ENCODE measurements around the gene NRIP1.
"Not testable (repeated sequence)": the region's sequence is repeated elsewhere in the genome, so short reads cannot be mapped to it uniquely, and the experiment has no call there.

Gene NRIP1

DNA sequence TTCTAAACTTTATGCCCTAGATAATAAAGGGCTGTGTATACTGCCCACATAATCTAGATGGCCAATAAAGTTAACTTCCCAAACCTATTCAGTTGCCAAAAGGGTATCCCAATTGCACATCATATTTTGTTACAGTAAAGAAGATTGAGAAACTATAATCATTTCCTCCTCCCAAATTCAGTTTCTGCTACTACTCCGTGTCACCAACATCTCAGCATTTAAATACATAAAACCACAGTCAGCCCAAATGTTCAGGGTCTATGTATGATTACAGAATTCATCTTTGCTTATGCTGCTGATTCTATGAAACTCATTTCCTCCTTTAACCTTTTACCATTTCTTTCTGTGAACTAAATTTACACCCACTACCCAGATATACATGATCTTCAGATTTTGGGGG is 28.6 kb downstream of the NRIP1 start:
- no peak for DNase-seq

DNA sequence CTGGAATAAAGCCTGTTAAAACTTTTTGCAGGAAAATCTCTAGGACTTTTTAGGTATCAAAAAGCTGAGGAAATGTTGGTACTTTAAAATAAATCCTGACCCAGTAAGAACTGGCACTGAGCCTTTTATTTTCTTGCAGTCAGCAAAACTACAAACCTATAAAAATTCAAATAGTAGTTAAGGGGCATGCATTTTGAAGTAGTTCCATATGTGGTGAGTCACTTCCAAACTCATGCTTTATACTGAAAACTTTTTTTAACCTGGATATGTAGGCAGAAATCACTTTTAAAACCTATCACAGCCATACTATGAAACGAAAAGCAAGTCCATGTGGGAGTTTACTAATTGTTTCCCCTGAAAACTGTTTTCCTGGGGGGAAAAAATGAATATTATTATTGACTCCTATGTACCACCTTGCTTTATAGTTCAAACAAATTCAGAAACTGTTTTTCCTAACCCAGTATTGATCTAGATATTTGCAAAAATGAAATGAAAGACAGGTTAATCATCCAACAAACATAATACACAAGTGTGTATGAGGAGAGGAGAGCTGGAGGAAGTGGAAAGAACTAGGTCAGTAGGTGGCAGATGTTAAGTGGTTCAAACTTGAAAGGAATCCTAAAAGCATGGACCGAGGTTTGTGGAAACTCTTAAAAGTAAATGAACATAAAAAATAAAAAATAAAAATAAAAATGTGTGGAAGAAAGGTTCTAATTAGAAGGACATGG is 30.5 kb downstream of the NRIP1 start:
- no peak for DNase-seq

DNA sequence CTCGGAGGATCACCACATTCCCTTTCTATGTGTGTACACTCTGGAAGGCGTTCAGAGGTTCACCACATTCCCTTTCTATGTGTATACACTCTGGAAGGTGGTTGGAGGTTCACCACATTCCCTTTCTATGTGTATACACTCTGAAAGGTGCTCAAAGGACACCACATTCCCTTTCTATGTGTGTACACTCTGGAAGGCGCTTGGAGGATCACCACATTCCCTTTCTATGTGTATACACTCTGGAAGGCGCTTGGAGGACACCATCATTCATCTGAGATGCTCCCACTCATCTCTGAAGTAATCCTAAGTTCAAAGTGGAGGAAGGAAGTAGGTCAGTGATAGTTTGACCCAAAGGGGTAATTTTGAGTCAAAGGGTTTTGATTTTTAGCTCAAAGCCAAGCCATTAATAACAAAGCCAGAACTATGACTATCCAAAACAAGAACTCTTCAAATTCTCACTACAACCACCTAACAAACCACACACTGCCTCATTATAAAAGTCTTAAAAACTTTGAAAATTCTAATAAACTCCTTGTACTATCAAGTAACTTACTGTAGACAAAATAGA is 32.9 kb downstream of the NRIP1 start:
- no peak for DNase-seq

DNA sequence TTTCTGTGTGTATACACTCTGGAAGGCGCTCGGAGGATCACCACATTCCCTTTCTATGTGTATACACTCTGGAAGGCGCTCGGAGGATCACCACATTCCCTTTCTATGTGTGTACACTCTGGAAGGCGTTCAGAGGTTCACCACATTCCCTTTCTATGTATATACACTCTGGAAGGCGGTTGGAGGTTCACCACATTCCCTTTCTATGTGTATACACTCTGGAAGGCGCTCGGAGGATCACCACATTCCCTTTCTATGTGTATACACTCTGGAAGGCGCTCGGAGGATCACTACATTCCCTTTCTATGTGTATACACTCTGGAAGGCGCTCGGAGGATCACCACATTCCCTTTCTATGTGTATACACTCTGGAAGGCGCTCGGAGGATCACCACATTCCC is 33.4 kb downstream of the NRIP1 start:
- DNase-seq: not testable (repeated sequence)

DNA sequence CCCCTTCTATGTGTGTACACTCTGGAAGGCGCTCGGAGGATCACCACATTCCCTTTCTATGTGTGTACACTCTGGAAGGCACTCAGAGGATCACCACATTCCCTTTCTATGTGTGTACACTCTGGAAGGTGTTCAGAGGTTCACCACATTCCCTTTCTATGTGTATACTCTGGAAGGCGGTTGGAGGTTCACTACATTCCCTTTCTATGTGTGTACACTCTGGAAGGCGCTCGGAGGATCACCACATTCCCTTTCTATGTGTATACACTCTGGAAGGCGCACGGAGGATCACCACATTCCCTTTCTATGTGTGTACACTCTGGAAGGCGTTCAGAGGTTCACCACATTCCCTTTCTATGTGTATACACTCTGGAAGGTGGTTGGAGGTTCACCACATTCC is 33.9 kb downstream of the NRIP1 start:
- not testable (repeated sequence) for DNase-seq

DNA sequence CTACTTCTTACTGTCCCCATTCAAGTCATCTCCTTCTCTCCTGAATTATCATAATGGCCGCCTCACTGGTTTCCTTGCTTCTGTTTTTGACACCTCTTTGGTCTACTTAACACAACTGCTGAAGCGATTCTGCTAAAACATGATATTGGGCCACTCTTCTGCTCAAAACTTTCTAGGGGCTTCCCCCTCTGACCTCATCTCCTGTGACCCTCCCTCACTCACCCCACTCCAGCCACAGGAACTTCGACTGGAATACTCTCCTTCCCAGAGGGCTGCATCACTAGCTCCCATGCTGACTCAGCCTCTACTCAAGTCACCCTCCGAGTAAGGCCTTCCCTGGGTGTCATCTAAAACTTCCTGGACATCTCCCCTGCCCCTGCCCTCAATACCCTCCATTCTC is 35.7 kb downstream of the NRIP1 start:
- DNase-seq: no peak

DNA sequence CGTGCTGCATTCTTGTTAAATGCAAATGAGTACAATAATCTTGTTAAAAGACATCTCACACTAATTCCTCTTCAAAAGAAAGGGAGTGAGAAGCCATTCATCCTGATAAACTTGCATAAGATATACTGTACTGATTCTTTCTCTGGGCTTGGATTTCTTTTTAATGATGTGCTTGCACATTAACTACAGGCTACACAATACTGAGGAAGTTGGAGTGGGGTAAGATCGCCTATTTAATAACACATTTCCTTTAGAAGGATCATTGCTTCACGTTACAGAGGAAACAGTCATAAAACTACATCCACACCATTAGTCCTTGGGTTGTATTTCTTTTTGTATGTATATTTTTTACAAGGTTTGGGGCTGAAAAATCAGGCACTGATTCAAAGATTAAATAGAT is 36.6 kb downstream of the NRIP1 start:
- DNase-seq: no peak

DNA sequence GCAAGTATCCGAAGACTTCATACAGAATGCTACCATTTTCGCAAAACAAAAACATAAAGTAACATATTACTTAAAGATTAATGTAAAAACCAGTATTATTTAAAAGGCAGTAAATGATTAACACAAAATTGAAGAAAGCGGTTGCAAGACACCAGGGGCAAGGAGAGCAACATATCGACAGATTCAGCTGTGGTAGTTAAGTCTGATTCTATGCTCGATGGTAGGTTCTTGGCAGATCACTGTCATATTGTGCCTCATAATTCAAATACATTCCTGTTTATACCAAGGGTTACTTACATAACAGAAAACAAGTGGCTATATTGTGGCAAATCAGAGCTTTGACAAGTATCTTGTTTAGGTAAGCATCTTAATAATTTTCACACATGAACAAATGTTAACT is 37.7 kb downstream of the NRIP1 start:
- DNase-seq: no peak

DNA sequence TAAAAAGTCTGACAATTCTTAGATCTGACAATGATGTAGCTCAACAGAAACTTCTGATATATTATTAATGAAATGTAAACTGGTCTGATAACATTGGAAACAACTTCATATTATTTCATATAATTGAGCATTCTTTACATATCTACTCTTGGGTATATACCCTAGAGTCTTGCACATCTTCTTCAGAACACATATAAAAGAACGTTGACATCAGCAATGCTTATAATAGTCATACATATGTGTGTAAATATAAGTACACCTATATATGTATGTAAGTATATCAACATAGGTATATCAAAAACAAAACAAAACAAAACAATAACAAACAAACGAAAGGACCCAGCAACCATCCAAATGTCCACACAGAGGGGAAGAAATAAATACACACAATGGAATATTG is 38.4 kb downstream of the NRIP1 start:
- no peak for DNase-seq

DNA sequence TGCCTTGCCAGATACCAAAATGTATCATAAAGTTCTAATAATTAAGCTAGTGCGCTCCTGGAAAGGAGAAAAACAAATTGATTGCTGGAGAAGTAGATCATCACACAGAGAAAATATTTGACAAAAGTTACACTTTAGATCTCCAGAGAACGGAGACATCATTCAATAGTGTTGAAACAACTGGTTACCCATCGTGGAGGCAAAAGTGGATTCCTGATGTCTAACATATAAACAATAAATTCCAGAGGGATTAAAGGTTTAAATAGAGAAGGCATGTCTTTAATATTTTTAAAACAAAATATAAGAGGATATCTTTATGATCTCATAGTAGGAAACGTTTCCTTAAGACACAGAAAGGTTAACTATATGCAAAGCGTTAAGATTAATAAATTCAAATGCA is 41.0 kb downstream of the NRIP1 start:
- no peak for DNase-seq

DNA sequence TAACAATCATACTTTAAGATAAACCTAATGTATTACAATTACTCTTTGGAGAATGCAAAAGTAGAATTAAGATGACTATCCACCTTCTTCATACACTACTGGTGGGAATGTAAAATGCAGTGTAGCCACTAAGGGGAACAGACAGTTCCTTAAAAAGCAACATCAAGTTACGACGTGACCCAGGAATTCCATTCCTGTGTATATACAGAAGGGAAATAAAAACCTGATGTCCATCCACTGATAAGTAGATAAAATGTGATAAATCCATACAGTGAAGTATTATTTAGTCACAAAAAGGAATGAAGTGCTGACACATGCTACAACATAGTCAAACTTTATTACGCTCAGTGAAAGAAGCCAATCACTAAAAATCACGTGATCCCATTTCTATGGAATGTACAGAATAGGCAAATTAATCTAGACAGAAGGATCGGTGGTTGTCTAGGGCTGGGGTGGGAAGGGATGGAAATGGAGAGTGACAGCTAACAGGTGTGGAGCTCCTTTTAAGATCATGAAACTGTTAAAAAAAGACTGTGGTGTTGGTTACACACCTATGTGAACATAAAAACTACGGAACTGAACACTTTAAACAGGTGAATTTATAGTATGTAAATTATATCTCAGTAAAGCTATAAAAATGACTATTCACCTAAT is 42.1 kb downstream of the NRIP1 start:
- DNase-seq: no peak

DNA sequence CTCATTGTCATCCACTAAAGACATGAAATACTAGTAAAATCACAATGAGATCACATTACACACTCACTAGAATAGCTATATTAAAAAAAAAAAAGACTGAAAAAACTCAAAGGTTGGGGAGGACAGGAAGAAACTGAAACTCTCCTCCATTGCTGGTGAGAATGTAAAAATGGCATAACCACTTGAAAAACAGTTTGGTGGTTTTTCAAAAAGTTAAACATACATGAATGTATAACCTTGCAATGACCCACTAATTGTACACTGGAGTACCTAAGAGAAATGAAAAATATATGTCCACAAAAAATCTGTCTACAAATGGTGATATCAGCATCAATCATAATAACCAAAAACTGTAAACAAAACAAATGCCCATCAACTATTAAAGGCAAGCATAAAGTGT is 44.0 kb downstream of the NRIP1 start:
- DNase-seq: no peak

DNA sequence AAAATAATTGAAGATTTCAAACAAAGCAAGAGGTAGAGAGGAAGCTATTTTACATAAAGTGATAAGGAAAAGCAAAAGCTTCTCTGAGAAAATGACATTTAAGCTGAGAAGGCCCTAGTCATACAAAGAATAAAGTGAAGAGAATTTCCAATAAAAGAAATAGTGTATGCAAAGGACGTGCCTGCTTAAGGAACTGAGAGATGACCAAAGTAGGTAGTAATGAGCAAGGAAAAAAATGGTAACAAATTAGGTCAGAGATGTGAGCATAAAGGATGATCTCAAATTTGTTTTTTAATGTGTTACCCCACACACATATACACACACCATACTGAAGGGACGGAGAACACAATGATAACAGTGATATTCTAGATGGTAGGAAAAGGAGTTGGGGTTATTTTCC is 46.4 kb downstream of the NRIP1 start:
- DNase-seq: no peak

DNA sequence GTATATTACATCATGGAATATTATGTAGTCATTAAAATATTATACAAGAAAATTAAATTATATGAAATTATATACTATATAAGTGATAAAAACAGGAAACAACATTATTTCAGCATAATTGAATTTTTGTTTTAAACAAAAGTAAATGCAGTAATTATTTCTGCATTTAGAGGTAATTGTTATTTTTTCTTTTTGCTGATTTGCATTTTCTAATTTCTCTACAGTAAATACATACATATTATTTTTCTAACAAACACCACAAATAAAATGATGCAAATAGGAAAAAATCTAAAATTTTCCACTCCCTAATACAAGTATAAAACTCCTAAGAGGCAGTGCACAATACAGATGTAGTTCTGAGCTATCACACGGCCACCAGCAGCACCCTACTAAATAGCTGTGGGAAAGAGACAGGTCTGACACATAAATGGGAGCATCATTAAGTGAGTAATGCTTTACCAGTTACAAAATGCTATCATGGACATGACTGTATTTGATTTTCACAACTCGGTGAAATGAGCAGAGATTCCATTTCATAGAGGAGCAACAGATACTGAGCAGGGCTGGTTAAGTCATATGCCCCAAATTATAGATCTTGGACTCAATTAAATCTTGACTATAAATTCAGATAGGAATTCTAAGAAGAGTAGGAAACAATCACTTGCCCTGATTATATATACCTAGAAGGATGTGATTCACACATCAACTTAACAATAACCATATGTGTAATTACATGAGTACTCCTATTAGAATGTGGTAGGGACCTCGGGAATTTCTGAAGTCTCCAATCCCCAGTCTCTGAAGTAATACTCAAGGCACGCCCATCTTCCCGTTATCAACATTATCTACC is 49.0 kb downstream of the NRIP1 start:
- DNase-seq: no peak

DNA sequence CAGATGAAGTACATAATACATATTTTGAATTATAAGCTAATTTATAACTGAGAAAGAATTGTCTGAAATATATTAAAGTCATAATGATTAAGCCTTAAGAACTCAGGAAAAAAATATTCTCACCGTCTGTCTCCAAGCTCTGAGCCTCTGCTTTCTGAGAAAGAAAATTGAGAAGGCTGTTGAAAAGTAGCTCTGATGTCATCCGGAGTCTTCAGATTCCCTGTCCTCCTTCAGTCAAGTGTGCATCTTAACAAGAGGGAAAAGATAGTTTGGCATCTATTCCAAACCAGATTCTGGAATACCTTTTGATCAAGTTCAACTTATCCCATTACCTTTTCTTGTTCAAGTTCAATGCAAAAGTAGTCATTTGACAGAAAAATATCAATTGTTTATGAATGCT is 50.6 kb downstream of the NRIP1 start:
- DNase-seq: no peak

DNA sequence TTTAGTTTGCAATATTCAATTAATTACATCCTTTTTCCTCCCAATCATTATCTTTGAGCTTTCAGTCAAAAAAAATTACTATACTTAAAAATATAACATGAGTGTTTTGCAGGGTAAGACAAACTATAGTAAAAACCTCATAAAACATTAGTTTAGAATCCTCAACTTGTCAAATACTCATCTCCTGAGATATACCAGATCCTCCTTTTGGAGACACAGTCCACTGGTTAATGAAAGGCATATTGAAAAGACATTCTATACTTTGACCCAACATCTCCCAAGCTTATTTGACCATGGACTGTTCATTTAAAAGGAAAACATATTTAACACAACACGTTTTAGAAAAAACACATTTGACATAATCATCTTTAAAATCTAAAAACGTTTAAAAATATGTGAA is 52.8 kb downstream of the NRIP1 start:
- DNase-seq: no peak

DNA sequence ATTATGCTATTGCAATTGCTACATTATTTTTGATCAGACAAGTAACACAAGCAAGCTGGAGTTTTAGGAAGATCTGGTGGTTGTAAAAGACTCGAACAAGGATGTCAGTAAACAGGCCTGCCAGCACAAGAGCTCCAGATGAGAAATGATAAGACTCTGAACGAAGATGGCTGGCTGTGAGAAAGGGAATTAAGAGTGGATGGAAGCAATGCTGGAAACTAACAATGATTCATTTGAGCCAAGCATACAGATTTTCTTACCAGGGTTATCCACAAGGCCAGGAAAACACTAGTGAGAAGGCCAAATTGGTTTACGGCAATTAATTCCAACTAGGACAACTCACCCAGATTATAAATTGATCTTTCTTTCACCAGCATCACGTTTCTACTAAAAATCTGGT is 54.2 kb downstream of the NRIP1 start:
- no peak for DNase-seq

DNA sequence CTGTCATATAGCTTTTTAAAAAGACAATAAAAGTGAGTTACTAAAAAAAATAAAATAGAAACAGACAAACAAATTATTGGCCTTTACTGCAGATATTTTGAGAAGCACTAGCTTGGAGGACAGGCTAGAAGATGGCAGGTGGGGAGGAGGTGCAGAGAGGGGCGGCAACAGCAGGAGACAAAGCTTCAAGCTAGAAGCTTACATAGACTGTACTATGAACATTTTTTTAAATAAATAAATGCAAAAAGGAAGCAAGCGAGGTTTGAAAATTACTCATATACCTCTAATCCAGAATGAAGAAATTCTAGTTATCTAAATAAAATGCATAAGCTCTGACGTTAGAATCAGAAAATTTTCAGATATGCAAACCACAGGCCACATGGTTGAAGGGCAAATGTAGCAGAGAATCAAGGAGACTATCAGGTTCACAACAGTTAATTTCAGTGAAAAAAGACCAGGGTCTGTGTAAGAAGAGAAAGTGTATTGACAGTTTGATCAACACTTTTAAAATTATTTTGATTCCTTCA is 54.9 kb downstream of the NRIP1 start:
- no peak for DNase-seq

DNA sequence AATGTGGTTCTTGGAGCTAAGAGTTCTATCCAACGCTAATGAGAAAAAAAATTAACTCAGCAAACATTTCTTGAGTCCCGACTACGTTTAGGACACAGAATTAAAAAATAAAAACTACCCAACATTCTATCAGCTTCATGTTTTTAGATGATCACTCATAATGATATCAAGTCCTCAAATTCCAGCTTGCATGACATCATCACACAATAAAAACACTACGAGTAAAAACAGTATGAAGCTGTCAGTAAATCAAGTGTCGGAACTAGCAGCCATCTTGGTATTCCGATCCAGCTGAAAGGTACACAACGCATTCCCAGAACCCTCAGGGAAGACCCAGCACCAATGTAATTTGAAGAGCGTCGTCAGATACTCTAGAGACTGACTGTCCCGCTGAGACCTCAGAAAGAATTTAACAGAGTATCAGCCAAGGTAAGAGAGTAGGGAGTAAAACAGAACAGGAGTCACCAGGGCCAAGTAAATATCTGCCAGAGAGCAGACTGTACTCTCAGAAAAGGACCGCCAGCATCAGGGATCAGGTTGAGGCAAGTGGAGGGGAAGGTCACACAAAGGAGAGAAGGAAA is 57.0 kb downstream of the NRIP1 start:
- DNase-seq: no peak

DNA sequence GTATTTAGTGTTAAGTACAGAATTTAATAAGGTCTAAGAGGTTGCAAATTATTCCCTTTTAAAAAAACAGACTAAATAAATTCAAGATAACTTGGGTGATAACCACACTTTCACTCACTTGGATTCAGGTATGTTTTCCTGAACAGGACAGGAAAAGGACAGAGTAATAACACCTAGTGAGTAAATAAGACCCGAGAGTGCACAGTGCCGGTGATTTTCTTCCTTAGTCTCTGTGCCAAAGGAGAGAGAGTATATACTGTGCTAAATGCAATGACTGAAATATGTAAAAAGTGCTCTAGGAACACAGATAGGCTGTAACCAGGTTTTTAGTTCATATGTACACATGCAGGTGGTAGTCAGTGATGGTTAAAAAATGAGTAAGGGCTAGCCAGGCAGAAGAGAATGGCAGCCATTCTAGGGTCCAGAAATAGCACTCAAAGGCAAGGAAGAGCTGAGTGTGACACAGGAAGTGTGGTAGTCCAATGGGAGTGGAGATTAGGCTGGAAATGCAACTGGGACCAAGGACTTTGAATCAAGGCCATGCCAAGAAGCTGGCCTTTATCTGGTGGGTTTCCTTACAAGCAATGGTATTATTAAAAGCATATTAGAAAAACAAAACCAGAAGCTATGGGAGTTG is 58.1 kb downstream of the NRIP1 start:
- no peak for DNase-seq

DNA sequence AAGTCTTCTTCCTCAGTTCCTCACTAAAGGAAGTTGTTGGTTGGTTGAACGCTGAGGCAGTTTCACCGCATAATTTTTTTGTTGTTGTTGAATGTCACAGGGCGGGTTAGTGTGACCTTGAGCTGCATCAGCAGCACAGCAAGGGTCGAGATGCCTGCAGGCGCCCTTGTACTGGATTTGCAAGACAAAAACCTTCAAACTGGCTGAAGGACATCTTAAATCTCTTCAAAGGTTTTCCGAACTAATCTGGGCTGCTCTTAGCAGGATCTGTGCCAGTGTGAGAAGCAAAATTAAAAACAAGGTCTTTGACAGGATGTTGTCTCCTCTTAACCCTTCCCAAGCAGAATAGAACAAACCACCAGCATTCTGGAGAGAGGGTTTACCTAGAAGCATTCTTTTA is 59.4 kb downstream of the NRIP1 start:
- no peak for DNase-seq

DNA sequence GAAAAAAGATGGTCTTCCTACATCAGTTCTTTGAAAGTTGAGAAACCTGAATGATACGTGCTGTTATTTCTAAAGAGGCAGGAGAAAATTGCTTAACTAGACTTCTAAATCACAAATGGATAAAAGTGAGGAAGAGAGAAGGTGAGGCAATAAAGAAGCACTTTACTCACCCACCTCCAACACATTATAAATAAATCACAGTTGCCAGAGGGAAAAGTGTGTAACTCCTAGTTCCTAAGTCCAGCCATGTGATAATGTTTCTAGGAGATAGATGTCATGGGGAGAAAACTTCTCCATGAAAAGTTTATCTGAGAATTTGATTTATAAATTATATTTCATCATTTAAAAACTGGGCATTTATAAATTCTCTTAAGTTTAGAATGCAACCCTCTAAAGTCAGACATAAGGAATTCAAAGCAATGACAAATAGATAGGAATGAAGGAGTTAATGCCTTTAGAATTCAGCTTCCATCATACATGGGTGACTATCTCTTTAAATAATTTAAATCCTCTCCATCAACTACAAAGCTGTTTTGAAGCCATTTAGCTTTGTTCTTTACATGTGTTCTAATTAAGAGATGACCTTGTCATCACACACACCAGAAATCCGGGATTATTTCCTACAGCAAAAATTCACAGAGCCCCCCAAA is 60.0 kb downstream of the NRIP1 start:
- no peak for DNase-seq
